Stimulated activated naive CD8-positive, alpha-beta T cell treated with anti-CD3 and anti-CD28 coated beads, Interleukin-15, Interleukin-2, amounts not matched to agents 100 ng/mL and 50 ng/mL, for 24 hours (primary cell): Measurements from ENCODE around the gene KCNG2.

Experiments used
- H3K27ac Mint-ChIP-seq: one replicate; pipeline ENCODE4 v1.8.0; 2021; ENCODE audit warnings: mild to moderate bottlenecking, mixed read lengths
- H3K27me3 Mint-ChIP-seq: one replicate; pipeline ENCODE4 v1.8.0; 2021; ENCODE audit warnings: mixed read lengths
- H3K36me3 Mint-ChIP-seq: one replicate; pipeline ENCODE4 v1.8.0; 2021; ENCODE audit warnings: low read depth, mixed read lengths
- H3K4me1 Mint-ChIP-seq: one replicate; pipeline ENCODE4 v1.8.0; 2021; ENCODE audit warnings: low read depth, mixed read lengths
- H3K4me3 Mint-ChIP-seq: one replicate; pipeline ENCODE4 v1.8.0; 2021; ENCODE audit warnings: mild to moderate bottlenecking, mixed read lengths
- H3K9me3 Mint-ChIP-seq: one replicate; pipeline ENCODE4 v1.8.0; 2021; ENCODE audit warnings: mixed read lengths

The KCNG2 gene

GRCh38 chr18:79934311-79935097 lies 136.8 kb downstream of the KCNG2 start:
- Mint-ChIP-seq H3K27ac (no peak overlapping the region), H3K36me3 (peaks cover 90% of the 10 kb centered on the region), H3K27me3 (no peaks in the 10 kb centered on the region), H3K4me1 (no peaks in the 10 kb centered on the region), H3K9me3 (peaks cover 31% of the 10 kb centered on the region), H3K4me3 (no peak overlapping the region)

- peaks cover 90% of the 10 kb centered on the region for H3K36me3 Mint-ChIP-seq
- H3K4me3 Mint-ChIP-seq, result no peak overlapping the region
- H3K27ac Mint-ChIP-seq, result no peak overlapping the region
- H3K9me3 Mint-ChIP-seq, result peaks cover 29% of the 10 kb centered on the region
- H3K4me1 Mint-ChIP-seq, result peaks cover 4% of the 10 kb centered on the region
- no peaks in the 10 kb centered on the region for H3K27me3 Mint-ChIP-seq
Observed at GRCh38 chr18:79935098-79935480, 137.4 kb downstream of the KCNG2 start.

- Mint-ChIP-seq H3K27ac (no peak overlapping the region), H3K27me3 (no peaks in the 10 kb centered on the region), H3K36me3 (peaks cover 90% of the 10 kb centered on the region), H3K4me1 (peaks cover 4% of the 10 kb centered on the region), H3K9me3 (peaks cover 28% of the 10 kb centered on the region), H3K4me3 (no peak overlapping the region)
Observed at GRCh38 chr18:79935499-79935898, 137.8 kb downstream of the KCNG2 start.

GRCh38 chr18:79935925-79936324 lies 138.2 kb downstream of the KCNG2 start:
- Mint-ChIP-seq H3K27ac (no peak overlapping the region), H3K4me1 (peaks cover 4% of the 10 kb centered on the region), H3K36me3 (peaks cover 92% of the 10 kb centered on the region), H3K4me3 (no peak overlapping the region), H3K9me3 (peaks cover 28% of the 10 kb centered on the region), H3K27me3 (no peaks in the 10 kb centered on the region)

GRCh38 chr18:79936641-79937040 lies 138.9 kb downstream of the KCNG2 start:
- no peak overlapping the region for H3K4me3 Mint-ChIP-seq
- H3K36me3 Mint-ChIP-seq, result peaks cover 85% of the 10 kb centered on the region
- H3K9me3 Mint-ChIP-seq, result peaks cover 22% of the 10 kb centered on the region
- peaks cover 4% of the 10 kb centered on the region for H3K4me1 Mint-ChIP-seq
- H3K27me3 Mint-ChIP-seq, result no peaks in the 10 kb centered on the region
- no peak overlapping the region for H3K27ac Mint-ChIP-seq

- H3K27me3 Mint-ChIP-seq, result no peaks in the 10 kb centered on the region
- H3K27ac Mint-ChIP-seq, result no peak overlapping the region
- H3K9me3 Mint-ChIP-seq, result peaks cover 22% of the 10 kb centered on the region
- H3K36me3 Mint-ChIP-seq, result peaks cover 86% of the 10 kb centered on the region
- peaks cover 4% of the 10 kb centered on the region for H3K4me1 Mint-ChIP-seq
- no peak overlapping the region for H3K4me3 Mint-ChIP-seq
Observed at GRCh38 chr18:79937103-79937860, 139.5 kb downstream of the KCNG2 start.

GRCh38 chr18:79938196-79938595 lies 140.5 kb downstream of the KCNG2 start:
- Mint-ChIP-seq H3K27ac (no peak overlapping the region), H3K36me3 (peaks cover 81% of the 10 kb centered on the region), H3K27me3 (no peaks in the 10 kb centered on the region), H3K4me1 (peaks cover 10% of the 10 kb centered on the region), H3K4me3 (no peak overlapping the region), H3K9me3 (peaks cover 17% of the 10 kb centered on the region)

- H3K27me3 Mint-ChIP-seq, result no peaks in the 10 kb centered on the region
- peaks cover 12% of the 10 kb centered on the region for H3K4me1 Mint-ChIP-seq
- no peak overlapping the region for H3K27ac Mint-ChIP-seq
- no peak overlapping the region for H3K4me3 Mint-ChIP-seq
- H3K36me3 Mint-ChIP-seq, result peaks cover 72% of the 10 kb centered on the region
- peaks cover 8% of the 10 kb centered on the region for H3K9me3 Mint-ChIP-seq
Observed at GRCh38 chr18:79939096-79939495, 141.4 kb downstream of the KCNG2 start.

- Mint-ChIP-seq H3K4me3 (no peak overlapping the region), H3K27ac (peak overlapping the region; percentile 45), H3K4me1 (peaks cover 24% of the 10 kb centered on the region), H3K36me3 (peaks cover 60% of the 10 kb centered on the region), H3K9me3 (peaks cover 4% of the 10 kb centered on the region), H3K27me3 (no peaks in the 10 kb centered on the region)
Observed at GRCh38 chr18:79940126-79940813, 142.5 kb downstream of the KCNG2 start.

- H3K9me3 Mint-ChIP-seq, result peaks cover 4% of the 10 kb centered on the region
- H3K4me1 Mint-ChIP-seq, result peaks cover 28% of the 10 kb centered on the region
- H3K4me3 Mint-ChIP-seq, result no peak overlapping the region
- H3K27ac Mint-ChIP-seq, result no peak overlapping the region
- no peaks in the 10 kb centered on the region for H3K27me3 Mint-ChIP-seq
- peaks cover 54% of the 10 kb centered on the region for H3K36me3 Mint-ChIP-seq
Observed at GRCh38 chr18:79940814-79941472, 143.2 kb downstream of the KCNG2 start.

- Mint-ChIP-seq H3K36me3 (peaks cover 47% of the 10 kb centered on the region), H3K27ac (no peak overlapping the region), H3K4me1 (peaks cover 33% of the 10 kb centered on the region), H3K9me3 (peaks cover 4% of the 10 kb centered on the region), H3K27me3 (no peaks in the 10 kb centered on the region), H3K4me3 (no peak overlapping the region)
Observed at GRCh38 chr18:79941473-79942119, 143.9 kb downstream of the KCNG2 start.

GRCh38 chr18:79942211-79942610 lies 144.5 kb downstream of the KCNG2 start:
- H3K4me3 Mint-ChIP-seq, result no peak overlapping the region
- H3K36me3 Mint-ChIP-seq, result peaks cover 41% of the 10 kb centered on the region
- H3K27me3 Mint-ChIP-seq, result no peaks in the 10 kb centered on the region
- peaks cover 4% of the 10 kb centered on the region for H3K9me3 Mint-ChIP-seq
- H3K4me1 Mint-ChIP-seq, result peaks cover 37% of the 10 kb centered on the region
- H3K27ac Mint-ChIP-seq, result no peak overlapping the region

- no peaks in the 10 kb centered on the region for H3K27me3 Mint-ChIP-seq
- peaks cover 37% of the 10 kb centered on the region for H3K4me1 Mint-ChIP-seq
- peaks cover 33% of the 10 kb centered on the region for H3K36me3 Mint-ChIP-seq
- no peak overlapping the region for H3K4me3 Mint-ChIP-seq
- H3K27ac Mint-ChIP-seq, result no peak overlapping the region
- H3K9me3 Mint-ChIP-seq, result peaks cover 4% of the 10 kb centered on the region
Observed at GRCh38 chr18:79942786-79943607, 145.3 kb downstream of the KCNG2 start.
